GM19438 (cell line): Measurements from ENCODE around the gene NUCB2.
"Not testable (repeated sequence)": the region's sequence is repeated elsewhere in the genome, so short reads cannot be mapped to it uniquely, and the experiment has no call there.

Experiments
- ATAC-seq: cut with Tn5 transposase; IDR thresholded peaks from one replicate; pipeline ENCODE4 v1.9.1; 2021; ENCODE audit warnings: low read depth; ENCODE audit not compliant: unreplicated experiment

Gene NUCB2

DNA sequence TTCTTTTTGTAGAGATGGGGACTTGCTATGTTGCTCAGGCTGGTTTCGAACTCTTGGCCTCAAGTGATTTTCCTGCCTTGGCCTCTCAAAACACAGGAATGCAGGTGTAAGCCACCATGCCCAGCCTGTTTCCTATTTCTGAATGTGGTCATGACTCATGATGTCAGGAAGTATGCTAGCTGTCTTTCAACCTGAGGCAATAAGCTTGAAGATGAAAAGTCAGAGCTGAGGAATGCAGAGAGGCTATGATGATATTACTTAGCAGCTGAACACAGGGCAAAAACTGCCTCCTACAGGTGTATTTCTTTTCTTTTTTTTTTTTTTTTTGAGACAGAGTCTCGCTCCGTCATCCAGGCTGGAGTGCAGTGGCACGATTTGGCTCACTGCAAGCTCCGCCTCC is 9.0 kb upstream of the NUCB2 start:
- ATAC-seq: no peak

DNA sequence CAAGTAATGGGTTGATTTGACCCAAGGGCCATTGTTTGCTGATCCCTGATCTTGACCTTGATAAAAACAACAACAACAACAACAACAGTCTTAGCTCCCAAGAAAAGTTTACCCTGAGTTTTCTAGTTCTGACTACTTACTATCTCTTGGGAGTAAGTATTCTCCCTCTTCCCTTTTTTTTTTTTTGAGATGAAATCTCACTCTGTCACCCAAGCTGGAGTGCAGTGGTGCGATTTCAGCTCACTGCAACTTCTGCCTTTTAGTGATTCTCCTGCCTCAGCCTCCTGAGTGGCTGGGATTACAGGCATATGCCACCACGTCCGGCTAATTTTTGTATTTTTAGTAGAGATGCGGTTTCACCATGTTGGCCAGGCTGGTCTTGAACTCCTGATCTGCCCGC is 8.0 kb upstream of the NUCB2 start:
- not testable (repeated sequence) for ATAC-seq

DNA sequence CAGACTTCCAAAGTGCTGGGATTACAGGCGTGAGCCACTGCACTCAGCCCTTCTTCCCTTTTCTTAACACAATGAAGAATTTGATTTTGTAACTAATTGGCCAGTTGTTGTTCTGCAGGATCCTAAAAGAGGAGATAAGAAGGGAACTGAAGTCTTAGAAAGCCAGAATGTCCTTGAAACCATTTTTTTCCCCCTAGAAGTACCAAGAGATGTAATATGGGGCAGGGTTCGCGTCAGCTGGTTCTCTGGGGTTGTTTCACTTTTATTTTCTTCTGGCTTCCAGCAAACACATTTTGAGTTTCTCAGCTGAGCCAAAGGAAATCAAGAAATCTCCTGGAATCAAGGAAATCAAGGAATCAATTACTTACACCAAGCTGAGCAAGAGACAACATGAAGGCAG is 7.6 kb upstream of the NUCB2 start:
- ATAC-seq: no peak

DNA sequence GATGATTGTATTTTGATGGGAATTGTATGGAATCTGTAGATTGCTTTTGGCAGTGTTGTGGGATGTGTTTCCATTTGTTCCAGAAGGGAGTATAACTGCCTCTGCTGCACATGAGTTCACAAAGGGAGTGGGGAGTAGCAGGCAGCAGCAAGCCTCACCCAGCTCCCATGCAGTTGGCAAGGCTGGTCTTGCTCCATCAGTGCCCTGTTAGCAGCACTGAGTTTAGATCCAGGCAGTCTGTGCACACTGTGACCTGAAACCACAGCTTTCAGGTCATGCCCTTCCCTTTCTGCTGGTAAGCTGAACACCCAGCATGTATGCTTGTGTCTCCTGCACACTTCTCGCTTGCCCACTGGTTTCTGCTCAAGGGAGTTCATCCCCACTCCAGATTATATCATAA is 3.7 kb upstream of the NUCB2 start:
- ATAC-seq: no peak

DNA sequence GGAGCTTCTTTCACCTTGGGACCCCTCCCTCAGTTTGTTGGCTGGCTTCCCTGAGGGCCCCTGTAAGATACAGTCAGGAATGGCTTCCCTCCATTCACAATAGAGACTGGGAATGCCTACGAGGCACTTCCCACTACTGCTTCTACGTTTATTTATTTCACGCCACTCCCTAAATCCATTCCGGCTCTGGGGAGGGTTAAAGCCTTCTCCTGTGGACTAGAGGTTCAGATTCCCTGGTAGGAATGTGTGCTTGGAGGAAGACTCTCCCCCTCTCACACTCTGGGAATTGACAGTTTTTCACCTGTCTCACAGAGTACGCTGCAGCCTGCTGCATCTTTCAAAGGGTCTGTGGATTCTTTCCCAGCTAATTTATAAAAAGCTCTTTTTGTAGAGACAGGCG is 3.3 kb upstream of the NUCB2 start:
- ATAC-seq: no peak

DNA sequence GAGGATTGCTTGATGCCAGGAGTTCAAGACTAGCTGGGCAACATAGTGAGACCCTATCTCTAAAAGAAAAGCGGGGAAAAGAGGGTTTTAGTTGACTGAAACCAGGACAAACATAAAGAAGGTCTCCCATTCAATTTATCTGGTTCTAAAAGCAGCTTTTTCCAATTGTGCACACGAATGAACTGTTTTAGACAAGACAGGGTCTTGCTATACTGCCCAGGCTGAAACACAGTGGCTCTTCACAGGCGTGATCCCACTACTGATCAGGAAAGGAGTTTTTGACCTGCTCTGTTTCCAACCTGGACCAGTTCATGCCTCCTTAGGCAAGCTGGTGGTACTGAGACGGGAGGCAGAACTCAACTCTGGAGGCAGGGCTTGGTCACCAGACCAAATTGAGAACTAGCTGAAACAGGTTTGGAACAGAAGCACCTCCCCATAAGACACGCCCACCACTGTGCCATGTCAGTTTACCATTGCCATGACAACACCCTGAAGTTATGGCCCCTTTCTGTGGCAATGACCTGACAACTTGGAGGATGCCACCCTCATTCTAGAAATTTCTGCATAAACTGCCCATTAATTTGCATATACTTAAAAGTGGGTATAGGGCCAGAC is 2.8 kb upstream of the NUCB2 start:
- ATAC-seq: no peak

DNA sequence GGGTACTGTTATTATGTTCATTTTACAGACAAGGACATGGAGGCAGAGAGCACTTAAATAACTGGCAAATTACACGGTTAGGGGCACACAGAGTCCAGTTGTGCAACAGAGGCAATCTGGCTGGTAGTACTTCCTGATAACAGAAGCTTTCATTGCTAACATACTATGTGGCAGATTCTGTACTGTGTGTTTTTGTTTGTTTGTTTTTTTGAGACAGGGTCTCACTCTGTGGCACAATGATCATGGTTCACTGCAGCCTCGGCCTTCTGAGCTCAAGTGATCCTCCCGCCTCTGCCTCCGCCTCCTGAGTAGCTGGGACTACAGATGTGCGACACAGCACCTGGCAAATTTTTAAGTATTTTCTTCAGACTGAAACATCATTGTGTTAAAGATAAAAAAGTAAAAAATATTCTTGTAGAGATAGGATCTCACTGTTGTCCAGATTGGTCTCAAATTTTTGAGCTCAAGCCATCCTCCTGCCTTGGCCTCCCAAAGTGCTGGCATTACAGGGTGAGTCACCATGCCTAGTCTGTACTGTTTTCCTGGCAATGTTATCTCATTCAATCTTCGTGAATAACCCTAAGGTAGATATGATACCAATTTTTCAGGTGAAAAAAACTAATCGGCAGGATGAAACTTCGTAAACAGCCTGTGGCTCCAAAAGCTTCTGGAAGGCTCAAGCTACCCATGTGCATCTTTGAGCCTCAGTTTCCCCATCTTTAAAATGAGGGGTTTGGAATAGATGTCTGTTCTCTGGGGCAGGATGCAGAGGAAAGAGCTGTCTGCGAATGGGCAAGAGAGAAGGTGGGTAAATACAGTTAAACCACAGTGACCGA is 921 bp upstream of the NUCB2 start:
- no peak for ATAC-seq

DNA sequence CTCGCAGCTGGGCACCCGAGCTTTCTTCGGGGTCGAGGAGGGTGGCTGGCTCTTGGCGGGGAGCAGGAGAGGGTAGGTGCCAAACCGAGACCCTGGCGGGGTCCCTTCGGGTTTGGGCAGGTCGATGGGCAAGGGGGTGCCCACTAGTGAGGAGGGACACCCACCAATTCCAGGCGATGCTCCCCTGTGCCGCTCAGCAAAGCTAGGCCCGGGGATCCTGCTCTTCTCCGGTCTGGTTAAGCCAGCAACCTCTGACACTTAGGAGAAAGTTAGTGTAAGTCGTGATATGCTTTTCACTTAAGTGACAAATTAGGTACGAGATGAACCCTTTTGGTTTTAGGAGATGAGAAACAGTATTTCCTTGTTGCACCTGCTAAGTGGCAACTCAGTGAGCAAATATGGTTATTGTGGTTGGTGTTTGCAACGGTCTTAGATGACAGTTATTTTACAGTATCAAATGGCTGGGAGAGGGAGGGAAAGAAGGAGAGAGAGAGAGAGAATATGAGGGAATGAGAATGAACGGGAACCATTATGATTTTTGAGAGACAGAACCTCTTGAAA is 565 bp downstream of the NUCB2 start:
- ATAC-seq: peak; percentile 20

DNA sequence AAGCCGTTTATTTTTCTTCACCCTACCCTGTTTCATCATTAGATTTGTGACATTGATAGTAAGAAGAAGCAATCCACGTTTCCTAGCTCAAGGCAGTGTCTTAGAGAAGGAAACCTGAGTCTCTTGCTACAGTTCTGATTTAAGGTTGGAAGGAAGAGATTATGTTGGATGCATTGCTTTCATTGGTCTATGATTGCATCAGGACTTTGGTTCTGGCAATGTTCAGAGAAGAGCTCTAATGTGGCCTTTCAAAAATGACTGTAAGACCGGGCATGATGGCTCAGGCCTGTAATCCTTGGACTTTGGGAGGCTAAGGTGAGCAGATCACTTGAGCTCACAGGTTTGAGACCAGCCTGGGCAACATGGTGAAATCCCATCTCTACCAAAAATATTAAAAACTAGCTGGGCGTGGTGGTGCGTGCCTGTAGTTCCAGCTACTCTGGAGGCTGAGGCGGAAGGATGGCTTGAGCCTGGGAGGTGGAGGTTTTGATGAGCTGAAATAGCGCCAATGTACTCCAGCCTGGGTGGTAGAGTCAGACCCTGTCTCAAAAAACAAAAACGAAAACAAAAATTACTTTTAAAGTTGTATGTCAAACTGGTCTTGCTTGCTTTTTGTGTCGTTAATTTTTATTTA is 4.1 kb downstream of the NUCB2 start:
- no peak for ATAC-seq

DNA sequence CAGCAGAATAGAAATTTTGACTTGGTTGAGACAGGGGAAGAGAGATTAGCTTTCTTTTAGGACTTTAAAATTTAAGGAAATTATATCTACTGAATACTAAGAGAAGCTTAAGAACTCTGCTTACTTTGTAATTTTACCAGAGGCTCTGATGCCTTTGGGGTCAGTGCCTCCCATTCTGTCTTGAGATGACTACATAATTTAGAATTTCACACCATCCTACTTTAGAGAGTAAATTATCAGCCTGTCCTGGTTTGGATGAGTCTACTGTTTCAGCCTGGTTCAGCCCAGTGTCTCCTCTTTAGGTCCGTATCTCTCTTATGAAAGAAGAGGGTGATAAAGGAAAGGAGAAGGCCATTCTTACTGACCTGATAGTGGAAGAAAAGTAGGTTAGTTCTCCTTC is 9.8 kb downstream of the NUCB2 start:
- no peak for ATAC-seq

DNA sequence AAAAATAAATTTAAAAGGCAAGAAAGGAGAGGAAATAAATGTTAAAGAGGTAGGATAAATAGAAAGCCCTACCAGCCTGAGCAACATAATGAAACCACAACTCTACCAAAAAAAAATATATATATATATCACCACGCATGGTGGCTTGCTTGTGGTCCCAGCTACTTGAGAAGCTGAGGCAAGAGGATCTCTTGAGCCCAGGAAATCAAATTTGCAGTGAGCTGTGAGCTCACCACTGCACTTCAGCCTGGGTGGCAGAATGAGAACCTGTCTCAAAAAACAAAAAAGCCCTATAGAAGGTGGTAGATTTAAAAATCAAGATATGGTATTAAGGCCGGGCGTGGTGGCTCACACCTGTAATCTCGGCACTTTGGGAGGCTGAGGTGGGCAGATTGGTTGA is 10.5 kb downstream of the NUCB2 start:
- ATAC-seq: no peak

DNA sequence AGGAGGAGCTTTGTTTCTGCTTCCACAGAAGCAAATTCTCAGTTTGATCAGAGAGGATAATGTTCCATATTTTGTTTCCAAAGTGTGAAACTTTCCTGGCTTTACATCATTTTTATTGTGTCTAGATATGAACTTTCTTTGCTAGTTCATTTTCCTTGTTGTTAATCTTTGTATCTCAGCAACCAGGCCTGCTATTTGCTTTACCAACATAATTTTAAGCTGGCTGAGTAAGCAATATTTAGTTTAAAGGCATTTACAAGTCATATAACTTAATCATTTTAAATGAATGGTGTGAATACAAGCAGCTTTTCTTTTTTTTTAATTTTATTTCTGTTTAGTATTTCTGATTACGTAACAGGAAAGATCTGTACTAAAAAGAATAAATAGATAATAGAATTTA is 15.2 kb downstream of the NUCB2 start:
- ATAC-seq: no peak

DNA sequence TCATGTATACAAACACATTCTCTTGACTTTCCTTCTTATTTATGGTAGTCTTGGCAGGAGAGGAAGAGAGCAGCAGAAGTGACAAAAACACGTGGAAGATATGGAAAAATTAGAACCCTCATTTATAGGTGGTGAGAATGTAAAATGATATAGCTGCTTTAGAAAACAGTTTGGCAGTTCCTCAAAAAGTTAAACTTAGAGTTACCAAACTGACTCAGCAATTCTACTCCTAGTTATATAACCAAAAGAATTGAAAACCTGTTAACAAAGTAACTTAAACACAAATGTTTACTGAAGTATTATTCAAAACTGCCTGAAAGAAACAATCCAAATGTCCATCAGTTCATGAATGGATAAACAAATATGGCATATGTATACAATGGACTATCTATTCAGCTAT is 16.8 kb downstream of the NUCB2 start:
- ATAC-seq: no peak

DNA sequence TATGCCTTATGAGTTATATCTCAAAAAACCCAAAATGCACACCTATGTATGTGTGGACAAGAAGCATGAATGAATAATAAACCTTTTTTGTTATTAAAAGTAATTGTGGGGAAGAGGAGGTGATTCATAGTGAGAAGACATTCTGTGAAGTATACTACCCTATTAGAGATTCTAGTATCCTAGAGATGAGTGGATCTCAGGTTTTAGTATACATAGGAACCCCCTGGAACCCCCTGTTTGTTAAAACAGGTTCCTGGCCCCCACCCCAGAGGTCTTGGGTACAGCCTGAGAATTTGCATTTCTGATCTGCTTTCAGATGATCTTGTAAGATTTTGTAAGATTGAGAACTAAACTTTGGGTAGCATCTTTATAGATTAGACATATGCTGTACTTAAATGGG is 17.5 kb downstream of the NUCB2 start:
- no peak for ATAC-seq

DNA sequence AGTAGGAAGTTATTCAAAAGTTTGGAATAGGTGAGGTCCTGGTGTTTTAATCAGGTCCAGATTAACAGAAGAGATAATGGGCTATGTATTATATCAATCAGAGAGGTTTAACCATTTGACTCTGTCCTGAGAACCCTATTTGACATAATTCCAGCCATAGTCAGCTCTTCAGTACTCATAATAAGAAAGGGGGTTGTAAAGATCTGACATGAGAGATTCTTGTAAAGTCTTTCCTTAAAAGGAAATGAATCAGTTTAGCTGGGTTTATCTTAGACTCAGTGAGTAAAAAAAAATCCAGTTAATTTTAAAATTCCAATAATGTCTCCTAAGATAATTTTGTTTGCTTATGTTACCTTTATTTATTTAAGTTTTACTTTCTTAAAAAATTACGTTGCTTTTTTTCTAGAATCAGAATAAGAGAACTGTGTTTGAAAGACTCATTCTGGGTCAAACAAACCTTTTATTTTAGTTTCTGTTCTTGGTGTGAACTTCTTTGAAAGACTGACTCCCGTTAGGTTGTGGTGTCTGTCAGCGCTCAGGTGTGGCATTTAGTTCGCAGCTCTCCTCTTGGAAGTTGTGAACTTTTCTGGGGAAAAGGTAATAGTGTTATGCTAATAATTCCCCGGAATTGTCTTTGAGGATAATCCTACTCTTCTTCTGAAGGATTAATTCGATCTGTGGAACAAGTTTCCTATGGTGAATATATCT is 20.5 kb downstream of the NUCB2 start:
- ATAC-seq: no peak

DNA sequence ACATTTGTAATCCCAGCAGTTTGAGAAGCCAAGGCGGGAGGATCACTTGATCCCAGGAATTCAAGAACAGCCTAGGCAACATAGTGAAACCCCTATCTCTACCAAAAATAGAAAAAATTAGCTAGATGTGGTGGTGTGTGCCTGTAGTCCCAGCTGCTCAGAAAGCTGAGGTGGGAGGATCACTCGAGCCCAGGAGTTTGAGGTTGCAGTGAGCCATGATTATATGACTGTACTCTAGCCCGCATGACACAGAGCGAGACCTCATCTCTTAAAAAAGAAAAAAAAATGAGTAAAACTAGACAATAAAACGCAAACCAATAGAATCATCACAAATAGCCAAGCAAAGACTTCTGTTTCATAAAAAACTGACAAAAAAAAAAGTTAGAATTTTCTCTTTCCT is 21.8 kb downstream of the NUCB2 start:
- peak; percentile 85 for ATAC-seq

DNA sequence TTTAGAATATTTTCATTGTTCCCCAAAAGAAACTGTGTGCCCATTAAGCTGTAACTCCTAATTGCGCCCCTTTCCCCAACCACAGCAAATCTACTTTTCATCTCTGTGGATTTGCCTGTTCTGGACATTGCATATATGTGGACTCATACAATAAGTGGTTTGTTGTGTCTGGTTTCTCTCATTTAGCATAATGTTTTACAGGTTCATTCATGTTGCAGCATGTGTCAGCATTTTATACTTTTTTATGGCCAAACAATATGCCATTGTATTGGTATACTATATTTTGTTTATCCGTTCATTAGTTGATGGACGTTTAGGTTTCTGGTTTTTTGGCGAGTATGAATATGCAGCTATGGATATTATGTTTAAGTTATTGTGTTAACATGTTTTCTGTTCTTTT is 23.8 kb downstream of the NUCB2 start:
- ATAC-seq: no peak

DNA sequence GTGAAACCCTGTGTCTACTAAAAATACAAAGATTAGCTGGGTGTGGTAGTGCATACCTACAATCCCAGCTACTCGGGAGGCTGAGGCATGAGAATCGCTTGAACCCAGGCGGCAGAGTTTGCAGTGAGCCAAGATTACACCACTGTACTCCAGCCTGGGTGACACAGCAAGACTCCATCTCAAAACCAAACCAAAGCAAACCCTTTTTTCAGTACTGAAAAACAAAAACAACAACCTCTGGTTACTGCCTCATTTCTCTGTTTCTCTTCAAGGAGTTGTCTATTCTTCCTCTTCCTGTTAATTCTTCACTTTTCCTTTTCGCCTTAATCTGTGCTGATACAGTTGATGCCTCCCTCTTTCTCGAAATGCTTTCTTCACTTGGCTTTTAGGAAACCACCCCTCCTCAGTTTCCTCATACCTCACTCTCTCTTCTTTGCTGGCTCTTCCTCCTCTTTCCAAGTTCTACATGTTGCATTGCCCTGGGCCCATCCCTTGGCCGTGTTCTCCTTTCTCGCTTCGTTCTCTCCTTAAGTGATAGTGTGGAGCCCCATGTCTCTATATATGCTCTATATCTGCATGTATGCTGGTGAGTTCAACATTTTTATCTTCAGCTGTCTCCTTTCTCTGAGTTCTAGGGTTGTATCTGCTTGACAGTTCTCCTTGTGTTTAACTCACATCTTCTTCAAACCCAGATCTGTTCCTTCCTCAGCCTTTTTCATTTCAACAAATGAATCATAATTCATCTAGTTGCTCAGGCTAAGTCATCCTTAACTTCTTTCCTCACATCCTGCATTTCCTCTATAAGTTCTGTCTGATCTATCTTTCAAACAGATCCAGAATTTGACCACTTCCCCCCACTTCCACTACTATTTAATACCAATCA is 37.1 kb downstream of the NUCB2 start:
- ATAC-seq: no peak

DNA sequence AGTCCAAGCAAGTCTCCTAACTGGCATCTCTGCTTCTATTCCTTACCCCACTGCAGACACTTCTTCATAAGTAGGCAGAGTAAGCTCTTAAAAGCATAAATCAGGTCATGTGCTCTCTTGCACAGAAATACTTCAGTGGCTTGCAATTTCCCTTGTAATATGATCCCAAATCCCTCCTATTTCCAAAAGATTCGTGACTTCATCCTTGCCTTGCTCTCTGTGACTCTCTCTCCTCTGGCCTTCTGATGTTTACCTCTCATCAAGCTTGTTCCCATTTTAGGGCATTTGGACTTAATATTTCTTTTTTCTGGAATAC is 37.7 kb downstream of the NUCB2 start:
- ATAC-seq: no peak

DNA sequence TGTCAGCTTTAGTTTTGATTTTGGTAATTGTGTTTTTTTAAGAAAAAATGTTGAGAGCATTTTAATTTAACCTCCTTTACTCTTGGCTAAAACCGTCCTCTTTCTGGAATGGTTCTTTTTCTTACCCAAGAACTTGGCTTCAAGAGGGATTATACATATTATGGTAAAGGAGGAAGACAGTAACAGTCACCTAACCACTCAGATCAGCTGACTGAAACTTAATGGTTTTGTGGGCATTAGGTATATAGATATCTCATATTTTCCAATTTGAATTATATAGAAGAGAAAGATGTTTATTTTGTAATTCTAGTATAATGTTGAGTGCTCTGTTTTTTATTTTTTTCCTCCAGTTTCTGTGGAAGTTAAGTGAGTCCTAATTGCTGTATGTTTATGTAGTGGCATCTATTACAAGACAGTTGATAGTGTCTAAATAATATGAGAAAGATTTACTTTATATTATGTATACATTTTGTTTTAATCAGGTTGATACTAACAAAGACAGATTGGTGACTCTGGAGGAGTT is 38.4 kb downstream of the NUCB2 start:
- ATAC-seq: no peak
